Middle frontal gyrus (tissue), 1 donor: ENCODE data around the gene DST.

Experiments
- DNase-seq: peaks from one replicate; pipeline ENCODE4 v3.0.0-alpha.2; 2015; ENCODE audit warnings: low spot score; ENCODE audit errors: extremely low spot score

The DST gene

DNA sequence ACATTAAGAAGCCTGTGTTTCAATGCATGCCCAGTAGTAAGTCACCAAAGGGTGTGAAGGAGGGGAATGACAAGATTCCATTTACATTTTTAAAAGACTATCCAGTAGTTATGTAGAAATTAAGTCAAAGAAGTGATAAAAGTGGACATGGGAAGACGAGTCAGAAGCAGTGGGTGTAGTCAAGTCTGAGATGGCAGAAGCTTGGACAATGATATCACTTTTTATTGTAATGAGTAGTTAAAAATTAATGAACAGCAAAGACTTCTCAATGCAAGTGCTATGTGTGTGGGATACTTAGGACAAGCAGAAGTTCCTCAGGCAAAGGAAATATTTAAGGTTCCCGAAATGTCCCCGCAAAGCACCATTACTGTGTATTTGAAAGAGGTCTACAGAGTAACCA is 156.0 kb downstream of the DST start:
- no peak for DNase-seq

GRCh38 chr6:56484669-56485068 is 158.0 kb downstream of the DST start:
- no peak for DNase-seq

GRCh38 chr6:56483929-56484328 is 158.8 kb downstream of the DST start:
- DNase-seq, result no peak

DNA sequence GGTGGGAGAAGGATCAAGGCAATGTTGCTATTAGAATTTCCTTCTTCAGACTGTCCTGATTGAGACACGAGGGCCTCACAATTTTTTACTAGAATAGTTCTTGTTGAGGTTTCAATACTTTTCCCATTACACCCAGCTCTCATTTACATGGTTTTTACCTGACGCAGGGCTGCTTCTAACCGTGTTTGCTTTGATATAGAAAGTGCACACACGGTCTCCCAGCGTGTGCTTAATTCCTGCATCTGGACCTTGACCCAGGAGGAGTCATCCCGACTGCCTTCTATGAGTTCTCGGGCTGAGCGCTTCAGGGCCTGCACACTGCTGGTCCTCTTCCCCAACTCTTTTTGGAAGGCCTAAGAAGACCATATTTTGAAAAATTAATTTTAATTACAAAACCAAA is 160.2 kb downstream of the DST start:
- DNase-seq, result no peak

DNA sequence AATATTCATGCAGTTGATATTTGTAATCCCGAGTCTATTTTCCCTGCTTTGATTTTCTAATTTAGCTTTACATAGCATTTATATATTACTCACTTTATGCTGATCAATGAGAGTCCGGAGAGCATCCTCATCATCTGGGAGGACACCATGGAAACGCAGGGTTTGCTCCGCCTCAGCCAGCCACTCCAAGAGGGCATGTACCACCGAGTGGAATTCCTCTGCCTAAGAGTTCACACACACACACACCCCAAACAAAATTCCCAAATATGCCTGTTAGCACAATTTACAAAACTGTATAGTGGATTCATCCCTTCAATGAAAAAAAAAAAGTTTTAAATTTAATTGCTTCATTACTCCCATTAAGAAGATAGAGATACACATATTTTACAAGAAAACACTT is 160.7 kb downstream of the DST start:
- no peak for DNase-seq

DNA sequence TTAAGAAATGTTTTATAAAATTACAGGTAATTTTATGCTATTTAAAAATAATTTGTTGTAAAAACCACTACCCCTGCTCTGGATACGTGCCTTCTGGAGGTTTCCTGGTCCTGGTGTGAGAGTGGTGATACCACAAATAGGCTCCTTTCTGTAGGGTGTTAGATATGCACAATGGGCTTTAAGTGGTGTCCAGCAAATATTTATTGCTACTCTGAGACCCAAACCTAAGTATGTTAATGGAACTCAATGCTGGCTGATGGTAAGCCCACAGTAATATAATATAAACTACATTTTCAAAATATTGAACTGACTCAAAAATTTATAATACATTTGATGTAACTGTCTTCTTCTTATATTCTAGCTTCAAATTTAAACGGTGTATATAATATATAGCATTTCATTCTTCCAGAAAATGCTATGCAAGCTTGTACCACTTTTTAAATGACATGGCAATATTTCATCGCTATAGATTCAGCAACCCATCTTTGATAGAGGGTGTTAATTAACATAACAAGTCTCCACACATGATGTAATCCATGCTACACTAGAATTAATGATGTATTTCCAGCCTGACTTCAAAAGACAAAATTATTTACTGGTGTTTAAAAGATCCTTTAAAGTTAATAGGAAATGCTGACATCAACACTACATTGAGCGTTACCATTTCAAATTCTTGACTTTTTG is 161.9 kb downstream of the DST start:
- DNase-seq, result no peak

- DNase-seq, result no peak
Measured at GRCh38 chr6:56480246-56480645, 162.4 kb downstream of the DST start.

- no peak for DNase-seq
Measured at GRCh38 chr6:56479381-56479780, 163.3 kb downstream of the DST start.

- no peak for DNase-seq
Measured at GRCh38 chr6:56478202-56478601, 164.5 kb downstream of the DST start.

DNA sequence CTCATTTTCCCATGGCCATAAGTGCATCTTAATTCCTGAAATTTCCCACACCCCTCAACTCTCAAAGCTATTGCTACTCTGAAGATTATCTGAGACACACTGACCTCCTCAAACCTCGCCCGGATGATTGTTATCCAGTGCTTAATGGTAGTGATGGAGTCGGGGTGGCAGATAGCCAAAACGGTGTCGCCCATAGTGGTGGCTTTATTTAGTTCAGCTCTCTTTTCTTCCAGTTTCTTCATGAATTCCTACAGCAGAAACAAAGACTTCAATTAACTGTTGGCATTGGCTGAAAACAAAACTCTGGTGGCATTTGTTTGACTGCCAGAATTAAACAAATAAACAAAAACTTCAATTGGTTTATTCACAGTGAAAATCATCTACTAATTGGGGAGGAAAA is 165.4 kb downstream of the DST start:
- DNase-seq, result no peak

- no peak for DNase-seq
Measured at GRCh38 chr6:56475736-56476457, 166.8 kb downstream of the DST start.

DNA sequence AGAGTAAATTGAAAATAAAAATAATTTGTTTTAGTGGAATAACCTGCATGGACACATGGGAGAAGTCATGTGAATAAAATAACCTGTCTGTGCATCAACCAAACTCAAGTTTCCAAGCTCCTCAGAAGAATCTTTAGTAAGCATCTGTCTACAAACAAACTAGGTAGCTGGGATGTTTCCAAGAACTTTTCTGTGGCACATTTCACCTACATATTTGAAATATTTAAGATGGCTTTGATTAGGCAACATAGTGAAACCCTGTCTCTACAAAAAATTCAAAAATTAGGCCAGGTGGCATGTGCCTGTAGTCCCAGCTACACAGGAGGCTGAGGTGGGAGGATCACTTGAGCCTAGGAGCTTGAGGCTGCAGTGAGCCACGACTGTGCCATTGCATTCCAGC is 168.2 kb downstream of the DST start:
- no peak for DNase-seq

- DNase-seq, result no peak
Measured at GRCh38 chr6:56463443-56463842, 179.2 kb downstream of the DST start.

DNA sequence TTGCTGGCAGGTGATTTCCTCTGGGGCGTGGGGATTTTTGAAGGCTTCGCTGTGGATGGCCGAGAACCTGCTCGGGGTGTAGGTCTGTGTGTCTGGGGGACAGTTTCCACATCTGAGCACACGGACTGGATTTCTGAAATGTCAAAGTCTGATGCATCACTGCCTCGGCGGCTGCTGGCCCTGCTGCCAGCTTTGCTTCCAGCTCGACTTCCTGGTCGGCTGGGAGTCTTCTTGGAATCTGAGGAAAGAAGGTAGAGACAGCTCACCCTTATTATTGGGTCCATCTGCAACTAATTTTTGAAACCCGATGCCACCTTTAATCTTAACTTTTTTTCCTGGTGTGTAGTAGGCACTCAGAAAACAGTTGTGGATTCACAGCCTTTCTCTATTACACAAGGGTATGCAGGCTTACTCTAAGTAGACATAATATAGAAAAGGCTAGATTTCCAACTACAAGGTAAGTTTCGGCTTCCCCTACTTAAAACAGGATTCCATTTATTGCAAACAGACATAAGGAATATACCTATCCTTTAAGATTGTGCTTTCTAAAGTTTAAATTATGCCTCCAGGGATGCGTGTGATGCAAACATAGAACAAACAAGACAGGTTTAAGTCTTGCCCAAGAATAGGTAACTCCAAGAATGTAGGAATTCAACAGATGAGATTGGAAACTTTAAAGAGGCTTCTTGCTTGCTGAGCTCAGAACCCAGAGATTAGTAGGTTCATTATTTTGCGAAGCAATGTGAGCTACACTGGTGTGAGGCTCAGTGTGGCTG is 183.5 kb downstream of the DST start:
- DNase-seq, result no peak

DNA sequence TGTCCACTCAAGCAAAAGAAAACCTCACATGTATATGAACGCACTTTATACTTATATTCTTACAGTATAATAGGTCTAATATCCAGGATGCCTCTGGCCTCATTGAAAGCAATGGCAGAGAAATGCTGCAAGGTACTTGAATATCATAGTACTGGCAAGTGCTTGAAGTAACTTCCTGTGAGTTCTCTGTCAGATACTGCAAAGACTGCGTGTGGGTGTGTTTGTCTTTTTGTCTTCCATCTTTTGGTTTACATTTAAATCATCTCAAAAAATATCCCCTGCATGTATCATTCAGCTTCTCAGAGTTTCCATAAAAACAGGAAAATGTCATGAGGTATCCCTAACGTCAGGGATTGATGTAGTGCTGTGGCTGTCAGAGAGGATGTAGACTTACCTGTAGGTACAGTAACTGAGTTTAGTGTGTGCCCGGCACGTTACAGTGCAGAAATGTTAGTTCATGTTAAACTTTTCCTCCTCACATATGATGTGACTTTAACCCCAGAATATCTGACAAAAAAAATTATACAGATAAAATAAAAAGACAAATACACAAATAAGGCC is 184.3 kb downstream of the DST start:
- DNase-seq, result no peak

- DNase-seq, result no peak
Measured at GRCh38 chr6:56456785-56457184, 185.9 kb downstream of the DST start.

DNA sequence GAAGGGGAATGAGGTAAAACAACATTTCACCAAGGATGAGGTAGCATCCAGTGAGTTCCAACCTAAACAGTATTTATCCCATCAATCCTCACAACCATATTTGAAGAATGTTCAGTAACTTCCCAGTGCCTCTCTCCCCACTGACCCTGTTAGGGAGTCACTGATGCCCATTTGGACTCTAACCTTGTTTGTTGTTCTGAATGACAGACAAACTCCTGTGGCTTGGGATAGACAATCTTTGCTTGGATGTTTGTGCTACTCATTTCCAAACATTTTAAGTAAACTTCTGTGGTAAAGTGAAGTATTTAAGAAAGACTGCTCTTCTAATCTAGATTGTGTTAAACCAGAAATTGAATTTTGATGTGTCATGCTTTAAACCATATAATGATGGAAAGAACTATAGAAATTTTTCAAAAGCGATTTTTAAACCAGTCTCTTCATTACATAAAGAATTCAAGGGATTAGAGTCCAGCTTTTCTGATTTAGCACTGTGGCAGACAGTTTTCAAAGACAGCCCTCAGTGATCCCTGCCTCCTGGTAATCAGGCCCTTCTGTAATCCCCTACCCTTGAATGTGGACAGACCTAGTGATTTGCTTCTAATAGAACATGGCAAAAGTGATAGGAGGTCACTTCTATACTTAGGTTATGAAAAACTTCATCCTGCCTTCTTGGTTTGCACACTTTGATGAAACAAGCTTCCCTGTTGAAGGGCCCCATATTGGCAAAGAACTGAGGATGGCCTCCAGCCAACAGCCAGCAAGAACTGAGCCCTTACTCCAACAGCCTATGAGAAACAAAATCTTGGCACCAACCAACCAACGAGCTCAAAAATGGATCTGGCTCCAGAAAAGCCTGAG is 191.6 kb downstream of the DST start:
- DNase-seq, result no peak

GRCh38 chr6:56450376-56450775 is 192.3 kb downstream of the DST start:
- no peak for DNase-seq

GRCh38 chr6:56448046-56448445 is 194.6 kb downstream of the DST start:
- no peak for DNase-seq

DNA sequence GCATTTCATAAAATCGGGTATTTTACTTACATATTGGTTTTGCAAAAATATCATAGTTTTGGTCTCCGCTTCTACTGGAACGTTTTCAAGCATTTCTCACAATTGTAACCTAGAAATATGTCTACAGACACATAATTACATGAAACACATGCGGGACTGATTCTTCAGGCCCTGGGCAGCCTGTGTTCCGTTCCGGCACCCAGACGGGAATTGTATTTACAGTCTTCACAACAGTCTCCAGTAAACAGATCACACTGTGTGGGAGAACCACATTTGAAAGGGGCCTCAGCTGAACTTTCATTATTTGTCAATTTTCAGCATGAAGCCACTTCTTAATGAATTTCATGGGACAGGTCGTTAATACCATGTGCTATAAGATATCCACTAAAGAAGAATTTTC is 196.9 kb downstream of the DST start:
- DNase-seq, result no peak

DNA sequence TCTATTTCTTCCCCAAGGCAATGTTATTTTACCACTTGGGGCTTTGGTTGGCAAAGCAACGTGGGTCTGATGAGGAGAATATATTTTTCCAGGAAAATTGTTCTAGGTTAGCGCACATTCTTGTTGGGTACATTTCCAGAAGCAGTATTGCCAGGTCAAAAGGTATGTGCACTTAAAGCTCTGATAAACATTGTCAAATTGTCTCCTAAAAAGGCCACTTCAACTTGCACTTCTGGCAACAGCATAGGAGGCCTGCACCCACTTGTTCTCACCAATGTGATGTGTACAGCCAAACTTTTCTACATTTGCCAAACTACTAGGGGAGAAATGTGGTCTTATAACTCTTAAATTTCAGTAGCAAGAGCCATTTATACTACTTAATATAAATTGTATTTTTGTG is 197.8 kb downstream of the DST start:
- DNase-seq, result no peak
